GM19372 (cell line): Measurements from ENCODE around the gene UGT3A1.
"Not testable (repeated sequence)": the region's sequence is repeated elsewhere in the genome, so short reads cannot be mapped to it uniquely, and the experiment has no call there.

ENCODE experiments used
- ATAC-seq: cut with Tn5 transposase; IDR thresholded peaks from one replicate; pipeline ENCODE4 v1.9.1; 2021; ENCODE audit warnings: mild to moderate bottlenecking, low read depth, moderate library complexity; ENCODE audit not compliant: unreplicated experiment

Gene UGT3A1, protein sequence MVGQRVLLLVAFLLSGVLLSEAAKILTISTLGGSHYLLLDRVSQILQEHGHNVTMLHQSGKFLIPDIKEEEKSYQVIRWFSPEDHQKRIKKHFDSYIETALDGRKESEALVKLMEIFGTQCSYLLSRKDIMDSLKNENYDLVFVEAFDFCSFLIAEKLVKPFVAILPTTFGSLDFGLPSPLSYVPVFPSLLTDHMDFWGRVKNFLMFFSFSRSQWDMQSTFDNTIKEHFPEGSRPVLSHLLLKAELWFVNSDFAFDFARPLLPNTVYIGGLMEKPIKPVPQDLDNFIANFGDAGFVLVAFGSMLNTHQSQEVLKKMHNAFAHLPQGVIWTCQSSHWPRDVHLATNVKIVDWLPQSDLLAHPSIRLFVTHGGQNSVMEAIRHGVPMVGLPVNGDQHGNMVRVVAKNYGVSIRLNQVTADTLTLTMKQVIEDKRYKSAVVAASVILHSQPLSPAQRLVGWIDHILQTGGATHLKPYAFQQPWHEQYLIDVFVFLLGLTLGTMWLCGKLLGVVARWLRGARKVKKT

DNA sequence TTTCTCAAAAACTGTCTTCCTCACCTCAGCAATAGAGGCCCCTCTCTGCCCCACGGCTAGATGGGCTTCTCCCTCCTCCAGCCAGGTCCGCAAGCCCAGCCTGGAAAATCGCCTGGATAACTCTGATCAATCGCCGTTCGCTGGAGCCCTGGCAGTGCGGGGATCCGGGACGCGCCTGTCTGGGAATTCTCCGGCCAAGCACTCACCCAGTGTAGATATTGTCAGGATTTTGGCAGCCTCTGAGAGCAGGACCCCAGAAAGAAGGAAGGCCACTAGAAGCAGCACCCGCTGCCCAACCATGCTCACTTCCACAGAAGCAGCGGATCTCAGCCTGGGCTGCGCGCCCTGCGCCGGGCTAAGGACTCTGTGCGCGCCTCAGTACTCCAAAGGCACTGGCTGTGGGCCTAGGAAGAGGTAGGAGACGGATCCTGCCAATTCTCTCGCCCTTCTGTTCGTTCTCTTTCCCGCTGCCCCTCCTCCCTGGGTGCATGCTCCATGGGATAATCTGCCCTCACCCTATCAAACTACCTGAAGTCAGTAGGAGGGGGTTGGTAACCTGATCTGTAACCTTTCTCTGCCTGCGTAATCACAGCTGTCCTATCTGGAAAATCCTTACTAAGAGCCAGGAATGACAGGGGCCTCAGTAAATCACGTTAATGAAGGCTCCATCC lies at the start of gene UGT3A1:
Gene UGT3A1 (minus strand): TSS at position 450 of the 671 bp plus-strand sequence. CDS start 150 bp downstream, at position 300.
- ATAC-seq = no peak

GRCh38 chr5:36035696-36036095 lies 44.5 kb upstream of the UGT3A1 start:
- no peak for ATAC-seq

DNA sequence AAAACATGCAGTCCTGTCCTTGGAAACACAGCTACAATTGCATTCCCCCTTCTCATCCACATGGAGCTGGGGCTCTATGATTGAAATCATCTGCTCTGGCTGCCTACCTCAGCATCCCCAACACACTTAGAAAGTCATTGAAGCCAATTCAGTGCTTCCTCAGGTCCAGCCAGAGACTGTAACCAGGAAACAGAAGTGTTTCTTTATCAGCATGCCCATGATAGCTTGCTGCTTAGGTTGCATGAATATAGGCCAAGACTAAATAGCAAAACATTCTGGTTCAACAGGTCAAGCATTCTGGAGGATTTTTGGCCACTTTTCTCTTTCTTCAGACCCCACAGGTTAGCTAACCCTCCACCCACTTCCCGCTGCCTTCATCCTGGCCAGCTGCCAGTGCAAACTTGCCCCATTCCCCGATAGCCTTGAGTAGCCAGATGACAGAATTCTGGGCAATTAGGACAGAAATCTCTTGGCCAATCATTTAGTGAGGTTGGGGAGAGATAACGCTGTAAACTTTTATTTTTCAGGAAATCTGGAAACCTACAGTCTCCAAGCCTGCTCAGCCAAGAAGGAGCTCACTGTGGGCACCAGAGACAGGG lies 43.4 kb upstream of the UGT3A1 start:
- not testable (repeated sequence) for ATAC-seq

- ATAC-seq = no peak
Measured at GRCh38 chr5:36033486-36033885, 42.3 kb upstream of the UGT3A1 start.

DNA sequence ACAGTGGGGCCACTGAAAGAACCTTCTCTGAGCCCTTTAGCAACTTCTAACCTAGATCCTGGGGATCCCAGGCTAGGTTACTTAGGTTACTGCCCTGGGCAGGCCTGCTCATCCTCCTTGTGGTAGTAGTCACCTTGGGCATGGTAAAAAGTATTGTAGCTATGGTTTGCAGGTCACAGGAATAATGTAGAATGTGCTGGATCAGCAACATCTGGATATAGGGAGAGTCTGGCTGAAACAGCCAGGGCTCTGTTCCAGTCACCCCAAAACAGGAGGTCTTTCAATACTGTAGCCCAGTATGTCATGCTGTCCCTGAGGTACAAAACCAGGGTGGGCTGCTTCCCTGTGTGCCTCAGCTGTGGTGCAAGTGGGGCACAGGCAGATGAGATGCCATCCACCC lies 41.9 kb upstream of the UGT3A1 start:
- ATAC-seq = no peak

GRCh38 chr5:36031223-36031622 lies 40.0 kb upstream of the UGT3A1 start:
- no peak for ATAC-seq

DNA sequence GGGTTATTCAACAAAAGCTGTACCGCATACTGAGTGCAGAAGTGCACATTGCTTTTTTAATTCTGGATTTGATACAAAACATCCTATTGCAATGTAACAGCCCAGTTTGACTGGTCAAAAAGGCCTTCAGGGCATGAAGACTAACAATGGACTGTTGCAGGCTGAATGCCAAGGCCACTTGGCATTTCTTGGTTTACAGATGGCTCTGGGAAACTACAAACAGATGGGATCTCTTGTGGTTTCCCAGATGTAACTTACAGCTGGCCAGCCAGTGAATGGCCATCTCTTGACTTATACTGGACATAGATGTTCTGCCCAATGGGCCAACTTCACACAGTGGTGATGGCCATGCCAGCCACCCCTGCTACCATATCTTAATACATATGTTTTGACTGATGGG lies 38.7 kb upstream of the UGT3A1 start:
- ATAC-seq = no peak

- ATAC-seq = no peak
Measured at GRCh38 chr5:36028816-36029465, 37.8 kb upstream of the UGT3A1 start.

- ATAC-seq = no peak
Measured at GRCh38 chr5:36027711-36028110, 36.5 kb upstream of the UGT3A1 start.

DNA sequence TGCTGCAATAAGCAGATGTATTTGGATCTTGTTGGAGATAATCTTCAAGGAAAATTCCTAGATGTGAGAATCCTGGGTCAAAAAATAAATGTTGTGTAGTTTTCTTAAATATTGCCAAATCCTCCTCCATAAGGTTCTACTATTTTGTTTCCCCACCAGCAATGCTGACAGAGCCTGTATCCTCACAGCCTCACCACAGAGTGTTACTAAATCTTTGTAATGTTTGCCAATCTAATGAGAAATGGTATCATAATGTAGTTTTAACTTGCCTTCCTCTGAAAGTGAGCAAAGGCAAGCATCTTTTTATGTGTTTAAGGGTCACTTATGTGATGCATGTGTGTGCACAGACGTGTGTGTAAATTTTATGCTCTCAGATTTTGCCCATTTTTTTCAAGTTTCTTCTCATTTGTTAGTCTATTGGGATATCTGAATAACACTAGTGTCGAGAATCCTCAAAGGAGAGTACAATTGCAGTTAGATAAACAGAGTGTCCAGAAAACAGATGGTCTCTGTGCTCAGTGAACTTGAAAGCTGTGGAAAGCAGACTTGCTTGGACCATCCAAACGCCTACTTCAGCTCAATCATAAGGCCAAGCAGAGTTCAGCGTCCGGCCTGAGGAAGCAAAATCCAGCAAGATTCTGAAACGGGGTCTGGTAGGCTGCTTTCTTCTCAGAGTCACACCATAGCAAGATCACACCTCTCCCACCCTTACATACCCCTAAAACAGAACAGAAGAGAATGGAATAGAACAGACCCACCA lies 35.7 kb upstream of the UGT3A1 start:
- ATAC-seq = no peak

DNA sequence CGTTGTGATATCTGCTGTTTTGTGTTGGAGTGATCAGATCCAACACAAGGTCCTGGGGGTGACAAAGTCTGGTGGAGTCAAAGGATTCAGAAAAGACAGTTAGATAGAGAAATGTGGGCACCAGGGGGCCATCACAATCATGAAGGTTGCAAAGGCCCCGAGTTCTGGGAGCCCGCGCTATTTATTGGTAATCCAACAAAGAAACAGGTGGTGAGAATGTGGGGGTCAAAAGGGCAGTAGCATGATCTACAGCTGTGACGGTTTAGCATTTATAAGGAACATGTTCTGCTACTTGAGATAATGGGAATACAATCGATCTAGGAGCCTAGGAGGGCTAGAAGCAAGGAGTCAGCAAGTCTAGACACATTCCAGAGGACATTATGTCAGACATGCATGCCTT lies 31.1 kb upstream of the UGT3A1 start:
- not testable (repeated sequence) for ATAC-seq

- ATAC-seq = not testable (repeated sequence)
Measured at GRCh38 chr5:36019584-36019983, 28.4 kb upstream of the UGT3A1 start.

- ATAC-seq = no peak
Measured at GRCh38 chr5:36017622-36018021, 26.4 kb upstream of the UGT3A1 start.

DNA sequence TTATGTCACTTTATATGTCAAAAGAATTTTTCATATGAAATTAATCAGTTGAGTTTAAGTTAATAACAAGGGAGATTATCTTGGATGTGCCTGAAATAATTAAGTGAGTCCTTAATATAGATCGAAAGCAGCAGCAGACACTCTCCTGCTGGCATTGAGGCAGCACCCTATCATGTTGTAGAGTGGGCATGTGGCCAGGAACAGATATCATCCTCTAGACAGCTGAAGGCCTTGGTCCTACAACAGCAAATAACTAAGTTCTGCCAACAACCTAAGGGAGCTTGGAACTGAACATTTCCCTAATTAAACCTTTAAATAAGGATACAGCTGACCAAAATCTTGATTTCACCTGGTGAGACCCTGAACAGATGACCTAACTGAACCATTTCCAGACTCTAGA lies 25.8 kb upstream of the UGT3A1 start:
- ATAC-seq = no peak

- no peak for ATAC-seq
Measured at GRCh38 chr5:36013182-36013581, 22.0 kb upstream of the UGT3A1 start.

GRCh38 chr5:36009698-36010097 lies 18.5 kb upstream of the UGT3A1 start:
- ATAC-seq = no peak

DNA sequence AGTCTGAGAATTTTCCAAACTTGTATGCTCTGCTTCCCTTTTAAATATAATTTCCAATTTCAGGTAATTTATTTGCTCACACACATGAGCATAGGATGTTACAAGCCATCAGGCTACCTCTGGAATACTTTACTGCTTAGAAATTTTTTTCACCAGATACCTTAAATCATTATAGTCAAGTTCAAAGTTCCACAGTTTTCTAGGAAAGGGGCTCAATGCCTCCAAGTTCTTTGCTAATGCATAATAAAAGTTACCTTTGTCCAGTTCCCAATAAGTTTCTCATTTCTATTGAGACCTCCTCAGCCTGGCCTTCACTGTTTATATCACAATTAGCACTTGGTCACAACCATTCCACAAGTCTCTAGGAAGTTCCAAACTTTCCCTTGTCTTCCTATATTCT lies 16.2 kb upstream of the UGT3A1 start:
- no peak for ATAC-seq

DNA sequence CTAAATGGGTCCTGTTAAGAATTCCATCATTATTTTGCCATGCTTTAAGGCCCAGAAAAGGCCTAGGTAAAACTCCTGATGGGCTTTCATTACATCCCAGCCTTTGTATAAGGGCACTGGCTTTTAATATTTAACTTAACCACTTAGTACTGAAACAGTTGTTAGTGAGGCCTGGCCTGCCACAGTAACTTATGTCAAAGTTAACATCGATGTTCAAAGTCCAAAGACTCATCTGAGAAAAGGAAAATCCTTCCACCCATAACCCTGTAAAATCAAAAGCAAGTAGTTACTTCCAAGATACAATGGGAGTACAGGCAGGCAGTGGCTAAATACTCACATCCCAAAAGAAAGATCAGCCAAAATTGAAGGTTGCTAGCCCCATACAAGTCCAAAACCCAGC lies 15.0 kb upstream of the UGT3A1 start:
- no peak for ATAC-seq

DNA sequence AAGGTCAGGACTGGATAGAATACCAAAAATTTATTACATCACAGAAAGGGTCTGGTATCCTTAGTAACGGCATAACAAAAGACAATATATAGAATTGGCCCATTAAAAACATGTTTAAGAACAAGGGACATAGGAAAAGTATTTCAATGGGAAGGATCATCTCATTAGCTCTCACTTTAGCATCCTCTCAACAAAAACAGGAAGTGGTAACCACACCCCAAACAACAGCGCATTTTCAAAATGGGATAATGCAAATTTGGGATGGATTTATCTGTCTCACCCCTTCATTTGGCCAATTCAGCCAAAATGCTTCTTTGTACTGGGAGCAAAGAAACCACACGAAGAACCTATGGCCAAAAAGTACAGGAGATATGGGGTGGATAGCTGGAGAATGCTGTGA lies 9.8 kb upstream of the UGT3A1 start:
- ATAC-seq = no peak

GRCh38 chr5:35999547-35999946 lies 8.4 kb upstream of the UGT3A1 start:
- ATAC-seq = no peak
